Measurements from ENCODE around the gene SMARCA5.
"Not testable (repeated sequence)": the region's sequence is repeated elsewhere in the genome, so short reads cannot be mapped to it uniquely, and the experiment has no call there.

Gene SMARCA5

GRCh38 chr4:143513314-143514168 lies at the start of gene SMARCA5:
TSS of gene SMARCA5 (plus strand) at chr4:143513702. CDS start at chr4:143513925, 223 bp downstream.
- DNase-seq (ENCODE audit: low read depth in 2 of 2) = peak; percentile 89 to 94

- no peak for DNase-seq (ENCODE audit: low read depth in 2 of 2)
Observed at GRCh38 chr4:143473334-143474126, 40.0 kb upstream of the SMARCA5 start.

GRCh38 chr4:143477487-143477886 lies 36.0 kb upstream of the SMARCA5 start:
- no peak for DNase-seq (ENCODE audit: low read depth in 2 of 2)

GRCh38 chr4:143481361-143481760 lies 32.1 kb upstream of the SMARCA5 start:
- no peak for DNase-seq (ENCODE audit: low read depth in 2 of 2)

- DNase-seq (ENCODE audit: low read depth in 2 of 2) = no peak
Observed at GRCh38 chr4:143482840-143483239, 30.7 kb upstream of the SMARCA5 start.

GRCh38 chr4:143486314-143486713 lies 27.2 kb upstream of the SMARCA5 start:
- no peak for DNase-seq (ENCODE audit: low read depth in 2 of 2)

GRCh38 chr4:143488687-143489086 lies 24.8 kb upstream of the SMARCA5 start:
- DNase-seq (ENCODE audit: low read depth in 2 of 2) = no peak

GRCh38 chr4:143489106-143489505 lies 24.4 kb upstream of the SMARCA5 start:
- DNase-seq (ENCODE audit: low read depth in 2 of 2) = no peak

GRCh38 chr4:143498021-143498420 lies 15.5 kb upstream of the SMARCA5 start:
- no peak for DNase-seq (ENCODE audit: low read depth in 2 of 2)

- no peak for DNase-seq (ENCODE audit: low read depth in 2 of 2)
Observed at GRCh38 chr4:143502231-143502630, 11.3 kb upstream of the SMARCA5 start.

GRCh38 chr4:143506031-143506430 lies 7.5 kb upstream of the SMARCA5 start:
- DNase-seq (ENCODE audit: low read depth in 2 of 2) = no peak

GRCh38 chr4:143511906-143512305 lies 1.6 kb upstream of the SMARCA5 start:
- no peak for DNase-seq (ENCODE audit: low read depth in 2 of 2)

GRCh38 chr4:143512978-143513313 lies 556 bp upstream of the SMARCA5 start:
- no peak for DNase-seq (ENCODE audit: low read depth in 2 of 2)

GRCh38 chr4:143514169-143514495 lies 630 bp downstream of the SMARCA5 start:
- DNase-seq (ENCODE audit: low read depth in 2 of 2) = no peak

- DNase-seq (ENCODE audit: low read depth in 2 of 2) = no peak
Observed at GRCh38 chr4:143514497-143514896, 995 bp downstream of the SMARCA5 start.

GRCh38 chr4:143514901-143515300 lies 1.4 kb downstream of the SMARCA5 start:
- no peak for DNase-seq (ENCODE audit: low read depth in 2 of 2)

GRCh38 chr4:143515905-143516304 lies 2.4 kb downstream of the SMARCA5 start:
- DNase-seq (ENCODE audit: low read depth in 2 of 2) = no peak

- DNase-seq (ENCODE audit: low read depth in 2 of 2) = no peak
Observed at GRCh38 chr4:143517764-143518163, 4.3 kb downstream of the SMARCA5 start.

GRCh38 chr4:143524211-143524610 lies 10.7 kb downstream of the SMARCA5 start:
- no peak for DNase-seq (ENCODE audit: low read depth in 2 of 2)

GRCh38 chr4:143528046-143528445 lies 14.5 kb downstream of the SMARCA5 start:
- not testable (repeated sequence) for DNase-seq (ENCODE audit: low read depth in 2 of 2)

- no peak for DNase-seq (ENCODE audit: low read depth in 2 of 2)
Observed at GRCh38 chr4:143531380-143531779, 17.9 kb downstream of the SMARCA5 start.

- DNase-seq (ENCODE audit: low read depth in 2 of 2) = no peak
Observed at GRCh38 chr4:143531788-143532491, 18.4 kb downstream of the SMARCA5 start.
